Esophagus muscularis mucosa (tissue), 4 donors: Measurements from ENCODE around the gene ZNF804A. TPM values are rescaled to one million over a fixed set of nuclear protein-coding genes. Genes with fewer than 3 reads are reported as not detected.
"Not testable (repeated sequence)": the region's sequence is repeated elsewhere in the genome, so short reads cannot be mapped to it uniquely, and the experiment has no call there.

Experiments used
- DNase-seq: peaks from one replicate; pipeline ENCODE4 v3.0.0-alpha.2; 2017; ENCODE audit errors: extremely low spot score
- H3K27ac ChIP-seq, 4 donors: fragments of 200-600 bp; sonication (generic); replicated peaks in 1 of 4; 1 replicate in 3 of 4; 2 replicates in 1 of 4; pipeline ENCODE4 v1.5.1; 2016 to 2019; ENCODE audit warnings: mild to moderate bottlenecking in 1 of 4
- H3K27me3 ChIP-seq, 4 donors: fragments of 200-600 bp; sonication (generic); one replicate each; pipeline versions ENCODE4 v1.5.1 to v1.6.0; 2016 to 2019
- H3K36me3 ChIP-seq, 4 donors: fragments of 200-600 bp; sonication (generic); one replicate each; pipeline ENCODE4 v1.5.1; 2016 to 2019
- H3K4me1 ChIP-seq, 4 donors: fragments of 200-600 bp; sonication (generic); one replicate each; pipeline ENCODE4 v1.5.1; 2016 to 2019
- H3K4me3 ChIP-seq, 4 donors: fragments of 200-600 bp; sonication (generic); 1 replicate in 2 of 4; 2 replicates in 2 of 4; pipeline ENCODE4 v1.5.1; 2016 to 2019; ENCODE audit warnings: mild to moderate bottlenecking in 4 of 4, moderate library complexity in 1 of 4
- H3K9me3 ChIP-seq, 4 donors: fragments of 200-600 bp; sonication (generic); 1 replicate in 3 of 4; 2 replicates in 1 of 4; pipeline ENCODE4 v1.5.1; 2016 to 2019
- CTCF ChIP-seq, 3 experiments: fragments of 200-600 bp in 2 of 3; fragments of 450-650 bp in 1 of 3; sonication (generic) in 2 of 3; IDR thresholded peaks; one replicate each; pipeline ENCODE4 v1.5.1; 2017 to 2019; ENCODE audit warnings: antibody characterized with exemption in 3 of 3, mild to moderate bottlenecking in 2 of 3, moderate library complexity in 1 of 3
- EP300 ChIP-seq: sonication (generic); formaldehyde crosslinking; IDR thresholded peaks from one replicate; pipeline ENCODE4 v1.6.1; 2017; ENCODE audit warnings: antibody characterized with exemption
- POLR2A ChIP-seq: fragments of 450-650 bp; IDR thresholded peaks from one replicate; pipeline ENCODE4 v1.6.1; 2017; ENCODE audit warnings: antibody characterized with exemption, moderate library complexity, mild to moderate bottlenecking, low read depth
- POLR2AphosphoS5 ChIP-seq, 2 donors: sonication (generic); formaldehyde crosslinking; IDR thresholded peaks; one replicate each; pipeline ENCODE4 v1.6.1; 2017; ENCODE audit warnings: antibody characterized with exemption in 2 of 2
- WGBS: methylation state at CpG from one replicate; pipeline ENCODE4 v1.1.5; 2018; 5-methylcytosine and 5-hydroxymethylcytosine counted together
- intact Hi-C: fragments of 100-400 bp; cut with DNase I; formaldehyde crosslinking; loops from one replicate; pipeline ENCODE4 v1.15.1; 2023
- total RNA-seq, 4 donors: library from RNA; depleted of rRNA; stranded (reverse); fragments of >200 nt; gene quantifications; one replicate each; pipeline versions ENCODE4 v1.1.0 to v1.2.1, GENCODE V29; 2016

ZNF804A gene
- total RNA-seq, 4 donors from 2014 or later = 0.33 TPM; not detected in 3

DNA sequence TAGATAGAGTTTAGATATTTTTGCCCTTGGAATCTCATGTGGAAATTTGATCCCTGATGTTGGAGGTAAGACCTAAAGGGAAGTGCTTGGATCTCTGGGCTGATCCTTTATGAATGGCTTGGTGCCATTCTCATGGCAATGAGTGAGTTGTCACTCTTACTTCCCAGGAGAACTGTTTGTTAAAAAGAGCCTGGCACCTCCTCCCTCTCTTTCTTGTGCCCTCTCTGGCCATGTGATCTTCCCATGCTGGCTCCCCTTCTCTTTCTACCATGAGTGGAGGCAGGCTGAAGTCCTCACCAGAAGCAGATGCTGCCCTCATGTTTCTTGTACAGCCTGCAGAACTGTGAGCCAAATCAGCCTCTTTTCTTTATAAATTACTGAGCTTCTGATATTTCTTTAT, 276.9 kb downstream of the ZNF804A start:
- Histone ChIP-seq H3K27ac (no peak overlapping the region), H3K36me3 (no peaks in the 10 kb centered on the region), H3K4me1 (no peaks in the 10 kb centered on the region), H3K27me3 (no peaks in the 10 kb centered on the region), H3K9me3 (no peaks in the 10 kb centered on the region), H3K4me3 (no peak overlapping the region)
- TF ChIP-seq EP300 (no peak), POLR2AphosphoS5 (IDR thresholded peaks at IDR 0.05) (no peak), CTCF (IDR thresholded peaks at IDR 0.05) (no peak), POLR2A (no peak)
- intact Hi-C loops = no loop called here
- DNase-seq = no peak

GRCh38 chr2:184875911-184876310, 277.6 kb downstream of the ZNF804A start:
- intact Hi-C loops = no loop called here
- TF ChIP-seq EP300 (no peak), POLR2A (no peak), POLR2AphosphoS5 (IDR thresholded peaks at IDR 0.05) (no peak), CTCF (IDR thresholded peaks at IDR 0.05) (no peak)
- Histone ChIP-seq H3K4me1 (no peaks in the 10 kb centered on the region), H3K27ac (no peak overlapping the region), H3K4me3 (no peak overlapping the region), H3K27me3 (no peaks in the 10 kb centered on the region), H3K36me3 (no peaks in the 10 kb centered on the region), H3K9me3 (no peaks in the 10 kb centered on the region)
- no peak for DNase-seq

- intact Hi-C loops = no loop called here
- TF ChIP-seq POLR2AphosphoS5 (IDR thresholded peaks at IDR 0.05) (no peak), POLR2A (no peak), CTCF (IDR thresholded peaks at IDR 0.05) (no peak), EP300 (no peak)
- WGBS = 94% methylated on average over 2 of the region's 2 CpGs
Observed at GRCh38 chr2:184877909-184878308, 279.6 kb downstream of the ZNF804A start.

DNA sequence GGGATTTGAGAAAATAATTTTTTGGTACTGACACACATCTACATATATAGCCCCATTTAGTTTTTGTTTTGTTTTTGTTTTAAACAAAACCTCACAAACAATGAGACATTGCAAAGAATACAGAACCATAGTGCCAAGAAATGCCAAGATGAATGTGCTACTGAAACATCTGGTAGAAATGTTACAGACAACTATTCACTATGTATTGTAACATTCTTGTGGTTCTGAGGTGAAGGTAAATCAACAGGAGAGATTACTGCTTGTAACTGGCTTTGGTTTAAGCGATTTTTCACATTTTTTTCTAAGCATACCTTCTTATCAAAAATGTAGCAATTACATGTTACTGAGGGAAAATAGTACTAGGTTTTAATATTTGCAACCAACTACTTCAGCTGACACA, 281.3 kb downstream of the ZNF804A start:
- Histone ChIP-seq H3K36me3 (no peaks in the 10 kb centered on the region), H3K4me3 (no peak overlapping the region), H3K27me3 (no peaks in the 10 kb centered on the region), H3K4me1 (no peaks in the 10 kb centered on the region), H3K9me3 (no peaks in the 10 kb centered on the region), H3K27ac (no peak overlapping the region)
- intact Hi-C loops = no loop called here
- 82% methylated on average over 1 of the region's 1 CpG for WGBS
- DNase-seq = no peak
- TF ChIP-seq EP300 (no peak), CTCF (IDR thresholded peaks at IDR 0.05) (no peak), POLR2A (no peak), POLR2AphosphoS5 (IDR thresholded peaks at IDR 0.05) (no peak)

More at GRCh38 chr2:184877909-184878308, 279.6 kb downstream of the ZNF804A start:
- Histone ChIP-seq H3K4me3 (no peak overlapping the region), H3K27ac (no peak overlapping the region), H3K27me3 (no peaks in the 10 kb centered on the region), H3K36me3 (no peaks in the 10 kb centered on the region), H3K9me3 (no peaks in the 10 kb centered on the region), H3K4me1 (no peaks in the 10 kb centered on the region)
- no peak for DNase-seq

DNA sequence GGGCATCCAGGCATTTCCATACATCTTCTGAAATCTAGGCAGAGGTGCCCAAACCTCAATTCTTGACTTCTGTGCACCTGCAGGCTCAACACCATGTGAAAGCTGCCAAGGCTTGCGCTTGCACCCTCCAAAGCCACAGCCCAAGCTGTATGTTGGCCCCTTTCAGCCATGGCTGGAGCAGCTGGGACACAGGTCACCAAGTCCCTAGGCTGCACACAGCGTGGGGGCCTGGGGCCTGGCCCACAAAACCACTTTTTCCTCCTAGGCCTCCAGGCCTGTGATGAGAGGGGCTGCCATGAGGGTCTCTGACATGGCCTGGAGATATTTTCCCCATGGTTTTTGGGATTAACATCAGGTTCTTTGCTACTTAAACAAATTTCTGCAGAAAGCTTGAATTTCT, 288.3 kb downstream of the ZNF804A start:
- not testable (repeated sequence) for DNase-seq
- WGBS = 100% methylated on average over 1 of the region's 2 CpGs

More for the DNA sequence above, 288.3 kb downstream of the ZNF804A start:
- H3K27me3 ChIP-seq, H3K36me3 ChIP-seq, H3K27ac ChIP-seq, H3K4me3 ChIP-seq, H3K4me1 ChIP-seq, intact Hi-C loops, H3K9me3 ChIP-seq: not testable (repeated sequence)
